HG02678 (cell line): ENCODE data around the gene PYCR2.
"Not testable (repeated sequence)": the region's sequence is repeated elsewhere in the genome, so short reads cannot be mapped to it uniquely, and the experiment has no call there.

ENCODE experiments used
- ATAC-seq: cut with Tn5 transposase; IDR thresholded peaks from one replicate; pipeline ENCODE4 v1.9.1; 2021; ENCODE audit warnings: mild to moderate bottlenecking, moderate library complexity; ENCODE audit not compliant: unreplicated experiment

Gene PYCR2

DNA sequence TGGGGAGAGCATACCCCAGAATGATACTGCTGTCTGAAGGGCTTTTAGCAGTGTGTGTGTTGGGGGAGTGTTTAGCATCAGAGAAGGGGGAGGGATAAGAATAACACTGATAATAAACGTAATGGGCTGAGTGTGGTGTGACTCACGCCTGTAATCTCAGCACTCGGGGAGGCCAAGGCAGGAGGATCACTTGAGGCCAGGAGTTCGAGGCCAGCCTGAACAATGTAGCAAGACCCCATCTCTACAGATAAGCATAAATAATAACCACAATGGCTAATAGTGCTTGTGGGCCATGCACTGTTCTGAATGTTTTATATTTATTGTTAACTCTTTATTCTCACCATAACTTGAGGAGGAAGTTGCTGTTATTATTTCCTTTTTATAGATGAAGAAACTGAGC, 19.5 kb upstream of the PYCR2 start:
- no peak for ATAC-seq

DNA sequence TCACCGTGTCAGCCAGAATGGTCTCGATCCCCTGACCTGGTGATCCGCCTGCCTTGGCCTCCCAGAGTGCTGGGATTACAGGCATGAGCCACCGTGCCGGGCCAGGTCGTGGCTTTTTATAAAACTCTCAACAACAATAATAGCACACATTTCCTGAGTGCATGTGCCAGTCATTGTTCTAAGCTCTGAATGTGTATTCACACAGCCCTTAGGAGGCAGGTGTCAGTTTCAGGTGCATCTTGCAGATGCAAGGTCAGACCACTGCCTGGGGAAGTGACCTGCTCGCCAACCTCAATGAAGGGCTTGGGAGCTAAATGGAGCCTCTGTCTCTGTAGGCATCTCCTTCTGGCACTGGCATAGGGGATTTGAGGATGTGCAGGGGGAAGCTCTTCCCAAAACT, 18.5 kb upstream of the PYCR2 start:
- peak; percentile 89 for ATAC-seq

DNA sequence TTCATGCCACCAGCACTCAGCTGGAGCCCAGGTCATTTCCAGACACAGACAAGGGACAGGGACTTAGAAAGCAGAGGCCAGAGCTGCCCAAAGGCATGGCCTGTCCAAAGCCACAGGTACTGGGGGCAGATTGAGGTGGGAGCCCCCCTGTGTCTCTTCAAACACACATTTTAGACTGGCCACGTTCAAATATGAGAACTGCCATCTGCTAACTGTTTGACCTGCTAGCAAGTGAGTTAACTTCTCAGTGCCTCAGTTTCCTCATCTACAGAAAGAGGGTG, 17.8 kb upstream of the PYCR2 start:
- ATAC-seq = no peak

DNA sequence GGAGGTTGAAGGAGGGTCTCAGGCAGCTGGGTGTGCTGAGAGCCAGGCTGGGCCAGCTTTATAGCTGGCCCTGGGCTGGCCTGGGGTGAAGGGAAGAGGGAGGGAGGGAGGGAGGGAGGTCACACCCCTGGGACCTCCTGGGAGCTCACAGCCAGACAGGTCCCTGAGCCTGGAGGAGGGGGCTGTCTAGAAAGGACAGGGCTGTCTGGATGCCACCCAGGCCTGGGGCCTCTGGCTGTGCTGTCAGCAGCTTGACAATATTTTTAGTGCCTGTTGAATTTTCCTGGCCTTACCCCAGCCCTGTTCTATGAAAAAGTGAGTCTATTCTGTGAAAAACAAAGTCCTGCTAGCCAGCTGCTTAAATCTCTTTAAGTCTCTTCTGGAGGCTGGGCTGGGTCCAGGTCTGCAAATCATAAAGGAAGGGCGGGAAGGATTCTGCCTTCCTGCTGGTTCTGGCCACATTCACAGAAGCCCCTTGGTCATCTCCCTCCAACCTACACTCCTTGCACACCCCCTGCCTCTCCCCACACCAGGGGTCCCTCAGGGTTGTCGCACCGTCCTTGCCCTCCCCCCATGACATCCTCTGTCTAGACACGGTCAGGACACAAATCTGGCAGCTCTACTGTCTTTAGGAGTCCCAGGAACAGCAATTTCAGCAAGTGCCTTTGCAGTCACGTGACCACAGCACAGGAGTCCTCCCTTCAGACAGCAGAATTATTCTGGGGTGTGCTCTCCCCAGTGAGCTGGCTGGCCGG, 17.3 kb upstream of the PYCR2 start, which contains the start of gene LEFTY2:
LEFTY2 (minus strand) TSS at position 34 of the 755 bp plus-strand sequence. CDS start 80 bp downstream, outside the sequence.
- ATAC-seq = no peak

DNA sequence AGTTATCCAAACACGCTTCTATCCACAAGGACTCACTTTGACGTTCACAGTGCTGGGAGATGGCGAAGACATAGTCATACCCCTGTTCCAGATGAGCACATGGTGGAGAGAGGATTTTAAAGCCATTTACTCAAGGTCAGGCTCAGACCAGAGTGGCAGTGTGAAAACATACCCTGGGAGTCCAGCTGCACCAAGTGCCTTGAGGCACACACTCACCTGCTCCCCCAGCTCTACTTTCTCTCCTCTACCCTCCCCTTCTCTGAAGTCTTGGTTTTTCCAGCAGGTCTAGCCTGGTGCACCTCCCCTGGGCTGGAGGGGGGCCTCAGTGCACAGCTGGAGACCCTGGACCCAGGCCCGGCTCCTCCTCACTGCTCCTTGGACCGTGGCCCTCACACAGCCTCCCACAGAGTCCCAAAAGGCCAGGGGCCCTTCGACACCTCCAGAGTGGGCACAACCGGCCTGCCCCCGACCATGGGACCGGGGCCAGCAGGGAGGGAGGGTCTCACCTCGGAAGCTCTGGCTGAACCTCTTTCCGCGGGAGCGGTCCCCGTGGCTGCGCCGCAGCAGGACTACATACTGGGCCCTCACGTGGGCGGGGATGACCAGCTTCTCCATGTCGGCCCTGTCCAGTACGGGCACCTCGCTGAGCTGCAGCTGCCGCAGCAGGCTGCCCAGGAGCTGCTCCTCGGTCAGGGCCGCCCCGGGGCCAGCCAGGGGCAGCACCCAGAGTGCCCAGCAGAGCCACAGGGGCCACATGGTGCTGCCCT, 16.5 kb upstream of the PYCR2 start:
- ATAC-seq = no peak

DNA sequence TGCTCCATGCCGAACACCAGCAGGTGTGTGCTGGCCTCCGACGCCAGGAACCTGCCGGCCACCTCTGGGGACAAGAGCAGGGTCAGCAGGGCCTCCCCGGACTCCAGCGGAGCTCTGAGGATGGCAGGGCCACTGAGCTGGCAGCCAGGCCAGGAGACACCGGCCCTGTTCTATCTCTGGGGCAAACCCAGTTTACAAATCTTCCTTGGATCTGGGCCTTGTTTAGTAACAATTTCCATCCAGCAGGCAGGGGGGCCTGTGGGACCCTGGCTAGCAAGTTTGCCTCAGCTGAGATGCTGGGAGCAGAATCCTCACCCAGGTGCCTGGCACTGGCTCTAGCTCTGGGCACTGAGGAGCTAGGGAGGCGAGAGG, 15.9 kb upstream of the PYCR2 start:
- not testable (repeated sequence) for ATAC-seq

DNA sequence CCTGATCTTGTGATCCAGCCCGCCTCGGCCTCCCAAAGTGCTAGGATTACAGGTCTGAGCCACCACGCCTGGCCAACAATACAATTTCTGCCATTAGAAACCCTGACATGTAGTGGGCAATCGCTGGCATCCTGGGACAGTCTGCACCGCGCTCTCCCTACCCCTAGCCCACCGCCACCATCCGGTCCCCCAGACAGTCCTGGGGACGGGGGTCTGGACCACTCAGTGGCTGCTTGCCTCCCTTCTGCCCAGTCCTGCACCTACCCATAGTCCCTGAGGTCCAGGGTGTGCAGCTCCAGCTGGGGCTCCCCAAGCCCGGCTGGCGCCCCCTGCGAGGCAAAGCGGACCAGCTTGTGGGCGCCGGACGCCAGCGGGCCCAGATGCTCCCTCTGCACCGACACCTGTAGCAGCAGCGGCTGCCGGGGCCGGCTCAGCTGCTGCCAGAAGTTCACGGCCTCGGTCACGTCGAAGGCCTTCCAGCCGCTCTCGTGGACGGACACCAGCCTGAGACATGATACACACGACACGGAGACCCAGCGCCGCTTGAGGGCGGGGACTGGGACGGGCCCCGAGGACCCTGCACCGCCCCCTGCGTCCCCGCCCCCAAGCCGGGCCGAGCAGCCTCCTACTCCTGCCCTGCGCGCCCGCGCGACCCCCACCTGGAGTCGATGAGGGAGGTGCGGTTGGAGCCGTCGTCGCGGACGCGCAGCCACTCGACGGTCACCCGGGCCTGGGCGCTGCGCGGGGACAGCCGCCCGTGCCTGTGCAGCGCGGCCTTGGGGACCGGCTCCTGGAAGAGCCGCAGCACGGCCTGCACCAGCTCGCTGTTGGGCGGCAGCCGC, 15.3 kb upstream of the PYCR2 start:
- not testable (repeated sequence) for ATAC-seq

DNA sequence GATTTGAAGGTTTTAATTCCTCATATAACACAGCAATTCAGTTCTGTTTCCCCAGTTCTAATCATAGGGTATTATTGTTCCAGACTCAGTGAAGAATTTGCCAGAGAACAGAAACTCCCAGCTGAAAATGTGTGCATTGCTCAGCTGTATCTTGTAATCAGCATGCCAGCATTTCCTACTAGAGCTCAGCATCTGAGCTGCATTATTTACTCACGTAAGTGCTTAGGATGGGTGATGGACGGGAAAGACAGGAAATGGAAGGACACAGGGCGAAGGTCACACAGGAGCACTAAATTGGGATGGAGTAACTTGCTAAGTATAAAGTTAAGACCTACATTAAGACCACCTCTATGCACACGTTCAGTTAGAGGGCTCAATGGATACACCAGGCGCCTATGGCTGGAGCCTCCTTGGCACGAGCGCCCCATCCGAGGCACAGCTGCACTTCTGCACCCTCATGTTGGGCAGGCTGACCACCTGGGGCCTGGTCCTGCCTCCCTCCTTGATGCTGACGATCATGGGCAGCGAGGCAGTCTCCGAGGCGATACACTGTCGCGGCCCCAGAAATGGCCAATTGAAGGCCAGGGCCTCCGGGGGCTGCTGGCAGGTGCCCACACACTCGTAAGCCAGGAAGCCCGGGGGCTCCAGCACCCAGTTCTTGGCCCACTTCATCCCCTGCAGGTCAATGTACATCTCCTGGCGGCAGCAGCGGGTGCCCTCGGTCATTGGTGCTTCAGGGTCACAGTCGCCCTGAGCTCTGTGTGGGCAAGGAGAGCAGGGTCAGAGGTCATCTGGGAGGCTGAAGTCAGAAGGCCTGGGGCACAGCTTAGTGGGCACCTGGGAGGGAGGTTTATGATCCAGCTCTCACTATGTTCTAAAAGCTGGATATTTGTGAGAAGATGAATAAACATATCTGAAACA, 13.3 kb upstream of the PYCR2 start:
- ATAC-seq = no peak

DNA sequence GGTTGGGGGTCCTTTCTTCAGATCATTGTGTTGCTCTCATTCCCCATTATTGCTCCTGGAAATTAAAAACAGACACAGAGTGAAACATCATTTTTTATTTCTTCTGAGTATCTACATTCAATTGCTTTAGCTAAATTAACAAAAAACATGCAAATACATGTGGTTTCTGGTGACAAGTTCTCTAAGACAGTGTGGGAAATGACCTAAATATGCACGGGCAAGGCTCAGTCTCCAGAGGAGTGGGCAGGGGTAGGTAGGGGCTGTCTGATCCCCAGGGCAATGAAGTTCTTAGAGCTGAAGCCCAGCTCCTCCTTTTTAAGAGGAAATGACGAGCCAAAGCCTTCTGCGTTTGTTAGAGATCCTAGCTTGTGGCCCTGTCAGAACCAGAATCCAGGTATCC, 12.5 kb upstream of the PYCR2 start:
- ATAC-seq = no peak

DNA sequence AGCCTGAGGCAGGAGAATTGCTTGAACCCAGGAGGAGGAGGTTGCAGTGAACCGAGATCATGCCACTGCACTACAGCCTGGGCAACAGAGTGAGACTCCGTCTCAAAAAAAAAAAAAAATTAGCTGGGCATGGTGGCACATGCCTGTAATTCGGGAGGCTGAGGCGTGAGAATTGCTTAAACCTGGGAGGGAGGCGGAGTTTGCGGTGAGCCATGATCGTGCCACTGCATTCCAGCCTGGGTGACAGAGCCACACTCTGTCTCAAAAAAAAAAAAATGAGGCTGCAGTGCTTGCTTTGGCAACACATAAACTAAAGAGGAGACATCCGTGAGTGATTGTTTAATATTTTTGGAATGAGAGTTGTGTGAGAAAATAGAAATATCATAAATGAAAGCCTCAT, 12.0 kb upstream of the PYCR2 start:
- not testable (repeated sequence) for ATAC-seq

DNA sequence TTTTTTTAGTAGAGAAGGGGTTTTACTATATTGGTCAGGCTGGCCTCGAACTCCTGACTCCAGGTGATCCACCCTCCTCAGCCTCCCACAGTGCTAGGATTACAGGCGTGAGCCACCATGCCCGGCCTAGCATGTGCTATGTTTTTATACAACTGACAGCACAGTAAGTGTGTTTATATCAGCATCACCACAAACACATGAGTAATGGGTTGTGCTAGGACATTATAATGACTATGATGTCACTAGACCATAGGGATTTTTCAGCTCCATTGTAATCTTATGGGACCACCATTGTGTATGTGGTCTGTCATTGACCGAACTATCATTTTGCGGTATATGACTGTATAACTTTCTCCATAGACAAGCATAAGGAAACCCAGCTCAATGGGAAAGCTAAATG, 10.7 kb upstream of the PYCR2 start:
- no peak for ATAC-seq

DNA sequence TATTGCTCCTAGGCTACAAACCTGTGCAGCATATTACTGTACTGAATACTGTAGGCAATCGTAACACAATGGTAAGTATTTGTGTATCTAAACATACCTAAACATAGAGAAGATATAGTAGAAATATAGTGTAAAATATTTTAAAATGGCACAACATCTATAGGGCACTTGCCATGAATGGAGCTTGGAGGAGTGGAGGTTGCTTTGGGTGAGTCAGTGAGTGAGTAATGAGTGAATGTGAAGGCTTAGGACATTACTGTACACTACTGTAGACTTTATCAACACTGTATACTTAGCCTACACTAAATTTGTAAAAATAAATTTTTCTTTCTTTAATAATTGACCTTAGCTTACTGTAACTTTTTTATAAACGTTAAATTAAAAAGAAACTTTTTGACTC, 9.0 kb upstream of the PYCR2 start:
- no peak for ATAC-seq

DNA sequence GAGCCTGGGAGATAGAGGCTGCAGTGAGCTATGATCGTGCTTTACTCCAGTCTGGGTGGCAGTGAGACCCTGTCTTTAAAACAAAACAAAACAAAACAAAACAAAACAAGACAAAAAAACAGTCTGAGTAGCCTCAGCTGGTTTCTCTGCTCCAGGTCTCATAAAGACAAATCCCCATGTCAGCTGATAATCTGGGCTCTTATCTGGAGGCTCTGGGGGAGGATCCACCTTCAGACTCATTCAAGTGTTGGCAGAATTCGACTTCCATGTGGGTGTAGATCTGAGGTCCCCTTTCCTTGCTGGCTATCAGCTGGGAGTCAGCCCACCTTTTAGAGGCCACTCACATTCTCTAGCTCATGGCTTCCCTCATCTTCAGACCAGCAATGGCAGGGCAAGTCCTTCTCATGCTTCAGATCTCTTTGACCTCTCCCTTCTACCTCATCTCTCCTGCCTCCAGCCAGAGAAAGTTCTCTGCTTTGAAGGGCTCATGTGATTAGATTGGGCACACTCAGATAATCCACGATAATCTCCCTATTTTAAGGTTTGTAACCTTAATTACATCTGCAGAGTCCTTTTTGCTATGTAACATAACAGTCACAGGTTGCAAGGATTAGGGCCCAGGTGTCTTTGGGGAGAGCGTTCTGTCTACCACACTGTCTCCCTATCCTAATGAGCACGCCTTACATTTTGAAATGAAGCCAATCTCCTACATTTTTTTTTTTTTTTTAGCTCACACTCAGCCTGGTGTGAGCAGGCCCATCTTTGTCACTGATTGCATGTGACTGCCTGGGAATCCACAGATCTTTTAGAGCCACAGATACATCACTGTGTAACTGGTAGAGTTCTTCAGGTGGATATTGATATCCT, 7.5 kb upstream of the PYCR2 start:
- ATAC-seq = no peak

DNA sequence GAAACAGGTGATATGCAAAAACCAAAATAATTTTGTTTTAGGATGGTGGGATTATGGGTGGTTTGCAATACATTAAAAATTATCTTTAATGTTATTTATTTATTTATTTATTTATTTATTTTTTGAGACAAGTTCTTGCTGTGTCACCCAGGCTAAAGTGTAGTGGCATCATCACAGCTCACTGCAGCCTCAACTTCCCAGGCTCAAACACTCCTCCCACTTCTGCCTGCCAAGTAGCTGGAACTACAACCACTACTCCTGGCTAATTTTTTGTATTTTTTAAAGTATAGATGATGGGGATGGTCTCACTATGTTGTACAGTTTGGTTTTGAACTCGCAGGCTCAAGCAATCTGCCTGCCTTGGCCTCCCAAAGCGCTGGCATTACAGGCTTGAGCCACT, 6.5 kb upstream of the PYCR2 start:
- ATAC-seq = no peak

DNA sequence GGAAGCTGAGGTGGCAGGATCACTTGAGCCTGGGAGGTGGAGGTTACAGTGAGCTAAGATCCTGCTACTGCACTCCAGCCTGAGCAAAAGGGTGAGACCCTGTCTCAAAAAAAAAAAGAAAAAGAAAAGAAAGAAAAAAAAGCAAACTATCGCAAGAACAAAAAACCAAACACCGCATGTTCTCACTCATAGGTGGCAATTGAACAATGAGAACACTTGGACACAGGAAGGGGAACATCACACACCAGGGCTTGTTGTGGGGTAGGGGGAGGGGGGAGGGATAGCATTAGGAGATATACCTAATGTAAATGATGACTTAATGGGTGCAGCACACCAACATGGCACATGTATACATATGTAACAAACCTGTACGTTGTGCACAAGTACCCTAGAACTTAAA, 5.4 kb upstream of the PYCR2 start:
- ATAC-seq = not testable (repeated sequence)

DNA sequence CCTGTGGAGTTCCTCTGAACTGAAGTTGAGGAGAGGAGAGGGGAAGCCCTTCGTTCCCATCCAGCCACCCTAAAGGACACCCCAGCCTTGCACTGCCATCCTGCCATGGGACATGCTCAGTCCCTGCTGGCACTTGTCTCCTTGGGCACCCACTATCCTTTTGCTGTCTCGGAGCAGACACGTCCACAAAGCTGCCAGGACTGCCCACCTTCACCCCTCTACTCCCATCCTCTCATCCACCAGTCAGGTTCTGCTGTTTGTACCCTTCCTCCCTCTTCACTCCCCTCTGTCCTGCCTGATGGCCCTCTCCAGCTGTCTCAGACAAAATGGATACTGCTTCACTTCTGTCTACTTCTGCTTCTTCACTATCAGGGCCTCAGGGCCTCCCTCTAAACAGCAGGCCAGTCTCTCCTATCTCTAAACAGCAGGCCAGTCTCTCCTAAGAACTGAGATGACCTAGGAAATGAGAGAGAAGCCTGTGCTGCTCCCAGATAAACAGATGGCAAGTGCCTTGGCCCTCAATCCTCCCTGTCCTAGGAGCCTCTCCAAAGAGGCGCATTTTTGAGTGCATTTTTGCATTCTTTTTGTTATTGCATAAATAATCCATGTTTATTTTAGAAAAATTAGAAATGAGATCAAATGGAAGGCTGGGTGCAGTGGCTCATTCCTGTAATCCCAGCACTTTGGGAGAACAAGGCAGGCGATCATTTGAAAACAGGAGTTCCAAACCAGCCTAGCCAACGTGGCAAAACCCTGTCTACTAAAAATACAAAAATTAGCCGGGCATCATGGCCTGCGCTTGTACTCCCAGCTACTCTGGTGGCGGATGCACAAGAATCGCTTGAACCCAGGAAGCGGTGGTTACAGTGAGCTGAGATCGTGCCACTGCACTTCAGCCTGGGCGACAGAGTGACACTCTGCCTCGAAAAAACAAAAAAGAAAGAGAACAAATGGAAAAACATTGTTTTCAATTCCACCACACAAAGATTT, 4.4 kb upstream of the PYCR2 start:
- no peak for ATAC-seq

DNA sequence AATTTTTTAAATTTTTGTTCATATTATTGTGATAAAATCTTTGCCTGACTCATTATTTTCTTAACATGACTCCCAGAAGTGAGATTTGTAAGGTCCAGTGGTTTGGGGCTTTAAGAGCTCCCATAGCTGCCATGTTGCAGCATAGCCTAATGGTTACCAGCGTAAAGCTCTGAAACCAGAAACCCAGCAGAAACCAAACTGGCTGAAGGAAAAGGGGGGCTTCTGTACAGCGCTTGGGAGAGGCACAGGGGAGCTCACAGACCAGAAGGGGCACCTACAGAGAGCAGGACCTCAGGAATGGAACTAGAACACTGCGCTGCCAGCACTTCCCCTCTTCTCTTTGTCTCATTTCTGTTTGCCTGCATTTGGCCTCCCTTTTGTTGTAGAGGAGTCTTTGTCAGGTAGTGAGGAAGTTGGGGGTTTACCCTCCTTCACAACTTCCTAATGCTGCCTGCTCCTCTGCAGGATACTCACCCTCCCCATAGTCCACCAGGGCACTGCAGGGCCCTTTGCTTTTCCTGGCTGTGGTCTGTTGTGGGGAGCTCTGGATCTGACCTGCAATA, 2.6 kb upstream of the PYCR2 start:
- no peak for ATAC-seq

DNA sequence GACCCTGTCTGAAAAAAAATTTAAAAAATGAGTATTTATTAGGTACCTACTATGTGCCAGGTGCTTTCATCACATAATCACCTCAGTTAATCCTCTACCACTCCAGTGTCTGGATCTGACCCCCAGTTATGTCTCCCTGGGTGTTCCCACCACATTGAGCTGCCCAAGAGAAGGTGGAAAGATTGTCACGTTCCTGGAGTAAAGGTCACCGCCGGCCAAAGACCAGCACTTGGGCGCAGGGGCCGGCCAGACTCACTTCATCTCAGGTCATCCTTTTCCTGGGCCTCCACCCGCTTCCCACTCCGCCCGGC, 714 bp downstream of the PYCR2 start:
- no peak for ATAC-seq
